ENCODE results near the gene TSSC4. TPM values are rescaled to one million over a fixed set of nuclear protein-coding genes. Genes with fewer than 3 reads are reported as not detected.

Gene TSSC4
- polyA plus RNA-seq, 1 experiment: 30.5 TPM

- Histone ChIP-seq H3K4me3 (ENCODE audit: low read depth, low read length) (no peak overlapping the region), H3K27me3 (ENCODE audit: control insufficient read depth, insufficient read depth, low read length) (peaks cover 23% of the 10 kb centered on the region), H3K36me3 (ENCODE audit: control insufficient read depth, insufficient read depth, low read length) (no peaks in the 10 kb centered on the region)
- no peak for DNase-seq (ENCODE audit: low read depth)
- ChIA-PET CTCF (interaction anchor here (0.5 kb wide), 1 partner anchor 289 kb away, joined by 3 read pairs; no protein-coding TSS in a partner anchor), POLR2A (no interaction called here)
- no peak for TF ChIP-seq CTCF (IDR thresholded peaks at IDR 0.05; ENCODE audit: insufficient read depth, low read depth, low read length)
Measured at GRCh38 chr11:2447253-2447950, 46.9 kb downstream of the TSSC4 start.

DNA sequence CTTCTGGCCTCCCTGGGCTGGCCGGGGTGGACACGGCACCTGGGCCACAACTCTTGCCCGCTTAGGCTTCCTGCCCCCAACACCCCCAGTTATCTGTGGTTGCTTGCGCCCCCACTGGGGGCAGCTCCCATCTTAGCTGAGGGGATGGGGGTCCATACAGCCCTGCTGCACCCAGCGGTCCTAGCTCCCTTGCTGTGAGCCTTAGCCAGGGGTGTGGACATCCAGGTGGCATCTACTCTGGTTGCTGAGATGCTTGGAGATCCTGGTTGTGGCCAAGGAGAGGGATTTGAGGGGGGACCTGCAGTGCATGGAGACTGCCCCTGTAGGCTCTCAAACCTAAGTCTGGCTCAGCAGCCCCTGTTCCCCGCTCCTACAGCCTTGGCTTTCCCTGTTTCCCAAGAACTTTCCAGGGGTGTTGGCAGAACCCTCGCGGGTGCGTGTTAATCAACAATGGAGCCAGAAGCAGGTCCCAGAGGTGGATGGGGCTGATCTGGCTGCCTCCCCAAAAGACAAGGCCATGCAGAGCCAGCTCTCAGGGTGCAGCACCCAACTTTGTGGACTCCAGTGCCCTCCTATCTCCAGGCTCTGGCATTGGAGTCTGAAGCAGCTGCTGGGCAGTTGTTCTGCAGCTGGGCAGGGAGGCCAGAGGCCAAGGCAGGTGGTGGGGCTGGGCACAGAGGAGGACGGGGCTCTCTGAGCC, 47.6 kb downstream of the TSSC4 start:
- POLR2A ChIA-PET: no interaction called here
- no peaks in the 10 kb centered on the region for H3K36me3 ChIP-seq (ENCODE audit: control insufficient read depth, insufficient read depth, low read length)
- no peak overlapping the region for H3K4me3 ChIP-seq (ENCODE audit: low read depth, low read length)
- no peak for TF ChIP-seq CTCF (IDR thresholded peaks at IDR 0.05; ENCODE audit: insufficient read depth, low read depth, low read length)
- DNase-seq (ENCODE audit: low read depth): no peak
- peaks cover 22% of the 10 kb centered on the region for H3K27me3 ChIP-seq (ENCODE audit: control insufficient read depth, insufficient read depth, low read length)
- CTCF ChIA-PET: interaction anchor here (0.5 kb wide), 1 partner anchor 290 kb away, joined by 3 read pairs; no protein-coding TSS in a partner anchor

DNA sequence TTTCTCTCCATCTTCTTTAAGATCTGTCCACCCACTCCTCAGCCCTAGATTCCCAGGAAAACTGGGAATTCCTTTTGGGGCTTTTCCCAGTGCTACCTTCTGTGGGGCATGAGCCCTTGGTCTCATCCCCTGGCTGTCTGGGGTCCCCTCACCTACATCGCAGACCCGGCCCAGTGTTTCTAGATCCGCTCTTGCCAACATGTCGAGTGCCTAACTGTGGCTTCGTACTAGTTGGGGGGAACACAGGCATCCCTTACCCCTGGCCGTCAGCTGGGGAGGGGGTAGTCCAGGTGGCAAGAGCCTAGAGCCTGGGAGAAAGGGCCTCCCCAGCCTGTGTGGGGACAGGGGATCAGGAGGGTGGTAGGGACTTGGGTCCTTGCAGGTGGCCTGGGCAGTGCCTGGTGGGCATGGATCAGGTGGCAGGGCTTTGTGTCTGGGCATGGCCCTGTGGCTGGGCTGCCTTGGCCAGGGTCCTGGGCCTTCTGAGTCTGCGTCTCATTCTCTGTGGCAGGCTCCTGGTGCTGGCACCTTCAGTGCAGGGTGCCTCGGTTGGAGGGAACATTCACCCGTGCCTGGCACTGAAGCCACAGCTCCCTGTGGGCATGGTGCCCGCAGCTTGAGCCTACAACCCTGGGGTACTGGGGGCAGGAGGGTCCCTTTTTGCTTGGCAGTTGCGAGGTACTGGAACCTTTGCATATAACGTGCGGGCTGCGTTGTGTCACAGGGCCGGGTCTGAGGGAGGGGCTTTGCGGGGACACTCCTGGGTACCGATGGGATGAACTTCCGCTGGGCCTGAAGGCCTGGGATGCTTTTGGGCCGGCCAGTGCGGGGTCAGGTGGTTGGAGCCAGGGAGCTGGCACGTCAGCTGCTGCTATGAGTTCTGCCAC, 48.4 kb downstream of the TSSC4 start:
- ChIA-PET POLR2A (no interaction called here), CTCF (interaction anchor here (1.1 kb wide), 1 partner anchor 61 kb away, joined by 3 read pairs; no protein-coding TSS in a partner anchor)
- Histone ChIP-seq H3K4me3 (ENCODE audit: low read depth, low read length) (no peak overlapping the region), H3K27me3 (ENCODE audit: control insufficient read depth, insufficient read depth, low read length) (peaks cover 18% of the 10 kb centered on the region), H3K36me3 (ENCODE audit: control insufficient read depth, insufficient read depth, low read length) (no peaks in the 10 kb centered on the region)
- TF ChIP-seq CTCF (IDR thresholded peaks at IDR 0.05; ENCODE audit: insufficient read depth, low read depth, low read length): no peak
- no peak for DNase-seq (ENCODE audit: low read depth)

- CTCF ChIA-PET: interaction anchor here (1.1 to 1.6 kb wide), 2 partner anchors 29 to 61 kb away, joined by 3 to 6 read pairs; no protein-coding TSS in a partner anchor
- H3K36me3 ChIP-seq (ENCODE audit: control insufficient read depth, insufficient read depth, low read length): no peaks in the 10 kb centered on the region
- H3K4me3 ChIP-seq (ENCODE audit: low read depth, low read length): no peak overlapping the region
- peaks cover 16% of the 10 kb centered on the region for H3K27me3 ChIP-seq (ENCODE audit: control insufficient read depth, insufficient read depth, low read length)
- no peak for DNase-seq (ENCODE audit: low read depth)
- POLR2A ChIA-PET: no interaction called here
- TF ChIP-seq CTCF (IDR thresholded peaks at IDR 0.05; ENCODE audit: insufficient read depth, low read depth, low read length): no peak
Measured at GRCh38 chr11:2449548-2450320, 49.2 kb downstream of the TSSC4 start.
